NCI-H2196 (cell line): ENCODE measurements around the gene SMIM13.

ENCODE experiments used
- DNase-seq: peaks from one replicate; lab custom pipeline; 2025; ENCODE audit not compliant: unreplicated experiment; lab: John Stamatoyannopoulos, UW

SMIM13 gene

GRCh38 chr6:11093626-11094410, at the start of gene SMIM13:
Gene SMIM13 (plus strand): TSS chr6:11093834. CDS start chr6:11094314, 480 bp downstream.
- DNase-seq: peak; percentile 97

- DNase-seq: peak; percentile 59
Observed at GRCh38 chr6:11043961-11044711, 49.5 kb upstream of the SMIM13 start, which contains the start of gene ELOVL2. Gene ELOVL2 (minus strand): TSS chr6:11044305. CDS start chr6:11044230, 75 bp downstream.

- DNase-seq: no peak
Observed at GRCh38 chr6:11044712-11045167, 48.9 kb upstream of the SMIM13 start.

GRCh38 chr6:11050731-11051130, 42.9 kb upstream of the SMIM13 start:
- DNase-seq: no peak

- no peak for DNase-seq
Observed at GRCh38 chr6:11053307-11053706, 40.3 kb upstream of the SMIM13 start.

GRCh38 chr6:11054722-11055121, 38.9 kb upstream of the SMIM13 start:
- no peak for DNase-seq

- DNase-seq: no peak
Observed at GRCh38 chr6:11055127-11055627, 38.5 kb upstream of the SMIM13 start.

GRCh38 chr6:11056871-11057270, 36.8 kb upstream of the SMIM13 start:
- no peak for DNase-seq

GRCh38 chr6:11058406-11058805, 35.2 kb upstream of the SMIM13 start:
- DNase-seq: no peak

- DNase-seq: no peak
Observed at GRCh38 chr6:11062083-11062482, 31.6 kb upstream of the SMIM13 start.

- no peak for DNase-seq
Observed at GRCh38 chr6:11062715-11063114, 30.9 kb upstream of the SMIM13 start.

- DNase-seq: no peak
Observed at GRCh38 chr6:11064836-11065235, 28.8 kb upstream of the SMIM13 start.

- no peak for DNase-seq
Observed at GRCh38 chr6:11065436-11066202, 28.0 kb upstream of the SMIM13 start.

GRCh38 chr6:11066505-11067347, 26.9 kb upstream of the SMIM13 start:
- DNase-seq: no peak

GRCh38 chr6:11067348-11067747, 26.3 kb upstream of the SMIM13 start:
- DNase-seq: peak; percentile 77

GRCh38 chr6:11069760-11070159, 23.9 kb upstream of the SMIM13 start:
- no peak for DNase-seq

GRCh38 chr6:11072101-11072500, 21.5 kb upstream of the SMIM13 start:
- no peak for DNase-seq

GRCh38 chr6:11076540-11076939, 17.1 kb upstream of the SMIM13 start:
- DNase-seq: no peak

- no peak for DNase-seq
Observed at GRCh38 chr6:11078266-11078665, 15.4 kb upstream of the SMIM13 start.

- DNase-seq: no peak
Observed at GRCh38 chr6:11080296-11080695, 13.3 kb upstream of the SMIM13 start.
